IMR-90 (cell line): Measurements from ENCODE around the gene CTDSPL. TPM values are rescaled to one million over a fixed set of nuclear protein-coding genes. Genes with fewer than 3 reads are reported as not detected.

Source experiments
- ATAC-seq: fragments of 200-7000 bp; cut with Tn5 transposase; 2 replicates; pipeline ENCODE4 v1.9.1; 2020; ENCODE audit warnings: low read depth, mild to moderate bottlenecking, moderate library complexity
- BruUV-seq: library from RNA; stranded (reverse); fragments of 400-500 nt; replicated peaks from 2 replicates; lab custom pipeline; 2021; lab: Mats Ljungman, UMichigan
- CTCF ChIA-PET: fragments of 300-600 bp; formaldehyde crosslinking; extraction: SDS; loops from one replicate; lab custom pipeline; 2021; ENCODE audit warnings: antibody characterized with exemption; lab: Yijun Ruan, JAX
- POLR2A ChIA-PET: fragments of 300-600 bp; sonication (Branson Sonifier 250); formaldehyde crosslinking; loops from one replicate; lab custom pipeline; 2022; ENCODE audit warnings: antibody characterized with exemption; ENCODE audit not compliant: unreplicated experiment; lab: Charles Lee
- DNase-seq: peaks from one replicate; pipeline ENCODE4 v3.0.0; 2013
- H2AFZ ChIP-seq: replicated peaks from 2 replicates; pipeline ENCODE3; 2013; ENCODE audit warnings: low read length, mild to moderate bottlenecking; ENCODE audit not compliant: poor library complexity
- H2AK5ac ChIP-seq: 2 replicates; pipeline ENCODE4 v1.6.1; 2013; ENCODE audit warnings: low read depth, low read length, inconsistent platforms
- H2AK9ac ChIP-seq: replicated peaks from 2 replicates; pipeline ENCODE3; 2013; ENCODE audit warnings: mild to moderate bottlenecking, low read depth, low read length, moderate library complexity; ENCODE audit not compliant: poor library complexity
- H2BK120ac ChIP-seq: 2 replicates; pipeline ENCODE4 v1.6.1; 2013; ENCODE audit warnings: low read depth, low read length, inconsistent platforms
- H2BK15ac ChIP-seq: 3 replicates; pipeline ENCODE4 v1.6.1; 2013; ENCODE audit warnings: low read depth, low read length, inconsistent platforms
- H2BK20ac ChIP-seq: 2 replicates; pipeline ENCODE4 v1.6.1; 2013; ENCODE audit warnings: low read depth, mild to moderate bottlenecking, inconsistent platforms, low read length, moderate library complexity
- H2BK5ac ChIP-seq: 2 replicates; pipeline ENCODE4 v1.6.1; 2013; ENCODE audit warnings: mild to moderate bottlenecking, low read depth, low read length, inconsistent platforms; ENCODE audit not compliant: poor library complexity, severe bottlenecking
- H3K14ac ChIP-seq: replicated peaks from 2 replicates; pipeline ENCODE4 v1.6.1; 2013; ENCODE audit warnings: low read depth, low read length, inconsistent platforms
- H3K18ac ChIP-seq: 2 replicates; pipeline ENCODE4 v1.6.1; 2013; ENCODE audit warnings: low read depth, low read length, control low read depth
- H3K23ac ChIP-seq: 2 replicates; pipeline ENCODE4 v1.6.1; 2013; ENCODE audit warnings: low read depth, low read length, inconsistent platforms
- H3K27ac ChIP-seq: 2 replicates; pipeline ENCODE4 v1.5.1; 2013; ENCODE audit warnings: mild to moderate bottlenecking, control low read depth, low read length; ENCODE audit not compliant: insufficient read depth
- H3K27me3 ChIP-seq: 2 replicates; pipeline ENCODE4 v1.6.1; 2013; ENCODE audit warnings: low read length; ENCODE audit not compliant: control insufficient read depth, insufficient read depth
- H3K36me3 ChIP-seq: 2 replicates; pipeline ENCODE4 v1.6.1; 2013; ENCODE audit warnings: low read length, mixed read lengths; ENCODE audit not compliant: control insufficient read depth, insufficient read depth
- H3K4ac ChIP-seq: 2 replicates; pipeline ENCODE4 v1.6.1; 2013; ENCODE audit warnings: low read depth, low read length, inconsistent platforms
- H3K4me1 ChIP-seq: 2 replicates; pipeline ENCODE4 v1.6.1; 2013; ENCODE audit warnings: low read length, mixed read lengths; ENCODE audit not compliant: control insufficient read depth, insufficient read depth
- H3K4me2 ChIP-seq: 2 replicates; pipeline ENCODE4 v1.6.1; 2013; ENCODE audit warnings: low read depth, mild to moderate bottlenecking, control low read depth, low read length, moderate library complexity
- H3K4me3 ChIP-seq: 2 replicates; pipeline ENCODE4 v1.5.1; 2013; ENCODE audit warnings: low read depth, mild to moderate bottlenecking, control low read depth, low read length, moderate library complexity; ENCODE audit not compliant: insufficient read depth
- H3K56ac ChIP-seq: 2 replicates; pipeline ENCODE4 v1.6.1; 2013; ENCODE audit warnings: low read length, inconsistent platforms; ENCODE audit not compliant: insufficient read depth; ENCODE audit errors: extremely low read depth
- H3K79me1 ChIP-seq, 2 experiments: 2 replicates each; pipeline ENCODE4 v1.6.1; 2013; ENCODE audit warnings: low read length in 2 of 2, inconsistent platforms in 1 of 2, low read depth in 1 of 2
- H3K9ac ChIP-seq: 2 replicates; pipeline ENCODE4 v1.6.1; 2013; ENCODE audit warnings: low read depth, low read length, control low read depth
- H3K9me1 ChIP-seq: 2 replicates; pipeline ENCODE4 v1.6.1; 2013; ENCODE audit warnings: low read length, inconsistent platforms; ENCODE audit not compliant: insufficient read depth
- H3K9me3 ChIP-seq: 2 replicates; pipeline ENCODE4 v1.6.1; 2013; ENCODE audit warnings: low read length; ENCODE audit not compliant: control insufficient read depth, insufficient read depth
- H4K20me1 ChIP-seq: 2 replicates; pipeline ENCODE4 v1.6.1; 2013; ENCODE audit warnings: low read length, inconsistent platforms; ENCODE audit not compliant: insufficient read depth
- H4K5ac ChIP-seq: 2 replicates; pipeline ENCODE4 v1.6.1; 2013; ENCODE audit warnings: mild to moderate bottlenecking, low read depth, low read length, control low read depth
- H4K8ac ChIP-seq, 2 experiments: 2 replicates each; pipeline ENCODE4 v1.6.1; 2013; ENCODE audit warnings: low read depth in 2 of 2, low read length in 2 of 2, control low read depth in 1 of 2, inconsistent platforms in 1 of 2
- H4K91ac ChIP-seq: 2 replicates; pipeline ENCODE4 v1.6.1; 2013; ENCODE audit warnings: low read depth, low read length, inconsistent platforms; ENCODE audit not compliant: insufficient read depth
- CEBPB ChIP-seq: IDR thresholded peaks from 2 replicates; pipeline ENCODE4 v1.6.1; 2012; ENCODE audit warnings: low read depth, low read length, improper control_type of control experiment
- CHD1 ChIP-seq: IDR thresholded peaks from 2 replicates; pipeline ENCODE4 v1.6.1; 2012; ENCODE audit warnings: low read depth, low read length, improper control_type of control experiment
- CTCF ChIP-seq: conservative IDR thresholded peaks from 2 replicates; pipeline ENCODE4 v1.5.1; 2012; ENCODE audit warnings: mild to moderate bottlenecking, low read depth, low read length, improper control_type of control experiment
- ELK1 ChIP-seq: fragments of 150-350 bp; IDR thresholded peaks from 2 replicates; pipeline ENCODE4 v1.6.1; 2016; ENCODE audit warnings: low read depth, mild to moderate bottlenecking, low read length, moderate library complexity, borderline replicate concordance
- FOS ChIP-seq: fragments of 150-350 bp; IDR thresholded peaks from 2 replicates; pipeline ENCODE4 v1.6.1; 2016; ENCODE audit warnings: low read depth, low read length
- MAFK ChIP-seq: IDR thresholded peaks from 2 replicates; pipeline ENCODE4 v1.6.1; 2012; ENCODE audit warnings: low read depth, low read length, improper control_type of control experiment
- MAZ ChIP-seq: IDR thresholded peaks from 2 replicates; pipeline ENCODE4 v1.6.1; 2012; ENCODE audit warnings: low read depth, mild to moderate bottlenecking, low read length, improper control_type of control experiment, moderate library complexity, borderline replicate concordance
- MXI1 ChIP-seq: IDR thresholded peaks from 2 replicates; pipeline ENCODE4 v1.6.1; 2012; ENCODE audit warnings: low read depth, mild to moderate bottlenecking, low read length, moderate library complexity, borderline replicate concordance
- NFE2L2 ChIP-seq: fragments of 150-350 bp; IDR thresholded peaks from 2 replicates; pipeline ENCODE4 v1.6.1; 2016; ENCODE audit warnings: low read depth, mild to moderate bottlenecking, low read length
- POLR2A ChIP-seq: IDR thresholded peaks from 2 replicates; pipeline ENCODE4 v1.6.1; 2012; ENCODE audit warnings: mild to moderate bottlenecking, low read depth, low read length
- RAD21 ChIP-seq: IDR thresholded peaks from 2 replicates; pipeline ENCODE4 v1.6.1; 2012; ENCODE audit warnings: low read length, improper control_type of control experiment
- RCOR1 ChIP-seq: IDR thresholded peaks from 2 replicates; pipeline ENCODE4 v1.6.1; 2012; ENCODE audit warnings: mild to moderate bottlenecking, low read length, improper control_type of control experiment; ENCODE audit not compliant: insufficient replicate concordance
- SMC3 ChIP-seq: fragments of 150-350 bp; IDR thresholded peaks from 2 replicates; pipeline ENCODE4 v1.6.1; 2016; ENCODE audit warnings: low read depth, mild to moderate bottlenecking, antibody characterized with exemption, low read length, moderate library complexity
- USF2 ChIP-seq: fragments of 150-350 bp; IDR thresholded peaks from 2 replicates; pipeline ENCODE4 v1.6.1; 2017; ENCODE audit warnings: mild to moderate bottlenecking, antibody characterized with exemption, low read length, low read depth
- WGBS, 2 experiments: methylation state at CpG; one replicate each; pipeline versions ENCODE4 v1.1.5 to v1.1.7; 2013; ENCODE audit warnings: missing lambda C conversion rate in 2 of 2; ENCODE audit not compliant: insufficient read length in 1 of 2; ENCODE audit errors: extremely low coverage in 2 of 2; 5-methylcytosine and 5-hydroxymethylcytosine counted together
- dilution Hi-C: fragments of 300-500 bp; cut with HindIII; formaldehyde crosslinking; loops from one replicate; pipeline ENCODE4 v1.14.3; 2018; ENCODE audit warnings: low sequenced_read_pairs; ENCODE audit not compliant: unreplicated experiment
- in situ Hi-C: fragments of 300-500 bp; cut with MboI; formaldehyde crosslinking; loops from 3 replicates; pipeline ENCODE4 v1.14.3; 2019; ENCODE audit warnings: low sequenced_read_pairs, inconsistent platforms, mixed read lengths
- intact Hi-C: fragments of 100-400 bp; cut with micrococcal nuclease; formaldehyde crosslinking; loops from 2 replicates; pipeline ENCODE4 v1.10.0; 2022
- polyA plus RNA-seq, 3 experiments: library from polyadenylated mRNA; depleted of rRNA; stranded (reverse); fragments of >200 nt; gene quantifications; 2 replicates each; pipeline ENCODE4 v1.2.3, GENCODE V29; 2012; ENCODE audit warnings: low replicate concordance in 1 of 3
- total RNA-seq: library from RNA; depleted of rRNA; stranded (reverse); fragments of >200 nt; gene quantifications from 2 replicates; pipeline ENCODE4 v1.2.3, GENCODE V29; 2012

The CTDSPL gene
- total and polyA plus RNA-seq, 2 of the 4 experiments (the other 2 are of a cell fraction): 24.5 to 29.0 TPM

GRCh38 chr3:38022896-38023709 lies 161.4 kb downstream of the CTDSPL start:
- H3K27ac ChIP-seq: no peak overlapping the region
- no peaks in the 10 kb centered on the region; the same call in none of the 2 replicates for H4K20me1 ChIP-seq
- H3K9me1 ChIP-seq: peaks cover 18% of the 10 kb centered on the region
- H3K4ac ChIP-seq: peak overlapping the region; percentile 42; the same call in 1 of the 2 replicates
- peaks cover 0 to 25% of the 10 kb centered on the region in 2 experiments; a peak in 3 of 4 replicates for H3K79me1 ChIP-seq
- H4K8ac ChIP-seq: peak overlapping the region in 1 of 2 experiments; percentile 59; a peak in 1 of 4 replicates
- H2AFZ ChIP-seq: peak overlapping the region; percentile 93
- BruUV-seq: no TSS peak
- intact Hi-C loops: no loop called here
- H3K36me3 ChIP-seq: peaks cover 8% of the 10 kb centered on the region; the same call in 1 of the 2 replicates
- no peak overlapping the region for H2BK120ac ChIP-seq
- H2BK5ac ChIP-seq: no peak overlapping the region
- WGBS, 2 experiments: no CpG with 5 or more reads among the region's 6 CpGs
- H2AK5ac ChIP-seq: peak overlapping the region; percentile 88
- no peak overlapping the region for H3K56ac ChIP-seq
- H2AK9ac ChIP-seq: peak overlapping the region; percentile 56
- H3K4me1 ChIP-seq: peaks cover 2% of the 10 kb centered on the region; the same call in 1 of the 2 replicates
- ChIA-PET CTCF (no interaction called here), POLR2A (no interaction called here)
- no peak for ATAC-seq
- no peak for DNase-seq
- H2BK15ac ChIP-seq: no peak overlapping the region
- H2BK20ac ChIP-seq: no peak overlapping the region
- H3K4me2 ChIP-seq: peak overlapping the region; percentile 73; the same call in 1 of the 2 replicates
- dilution Hi-C loops: no loop called here
- in situ Hi-C loops: no loop called here
- H3K18ac ChIP-seq: no peak overlapping the region
- H3K4me3 ChIP-seq: no peak overlapping the region
- H4K5ac ChIP-seq: no peak overlapping the region
- no peaks in the 10 kb centered on the region for H3K9me3 ChIP-seq
- peak overlapping the region; percentile 32; the same call in 1 of the 2 replicates for H3K9ac ChIP-seq
- peak overlapping the region; percentile 79 for H3K23ac ChIP-seq
- H4K91ac ChIP-seq: no peak overlapping the region
- no peaks in the 10 kb centered on the region for H3K27me3 ChIP-seq
- H3K14ac ChIP-seq: peak overlapping the region; percentile 35; the same call in 1 of the 2 replicates
- no peak for TF ChIP-seq RCOR1
- TF ChIP-seq CTCF: no peak
- TF ChIP-seq POLR2A: no peak
- TF ChIP-seq MAZ: no peak
- TF ChIP-seq NFE2L2: no peak
- no peak for TF ChIP-seq RAD21
- TF ChIP-seq ELK1: no peak
- TF ChIP-seq FOS: no peak
- no peak for TF ChIP-seq USF2
- TF ChIP-seq CEBPB: no peak
- no peak for TF ChIP-seq CHD1
- no peak for TF ChIP-seq MXI1
- no peak for TF ChIP-seq SMC3
- no peak for TF ChIP-seq MAFK
